Liver (tissue), 4 donors: ENCODE results near the gene PHLDB2. TPM values are rescaled to one million over a fixed set of nuclear protein-coding genes. Genes with fewer than 3 reads are reported as not detected.

Experiments
- NR2F2 ChIP-seq: IDR thresholded peaks from 2 replicates; pipeline ENCODE4 v1.6.1; 2016; ENCODE audit warnings: antibody characterized with exemption
- polyA plus RNA-seq, 2 donors: library from polyadenylated mRNA; stranded (reverse) in 1 of 2; unstranded in 1 of 2; fragments of 200-250 nt in 1 of 2; fragments of >200 nt in 1 of 2; fragmentation: Nextera tagmentation in 1 of 2; extraction: Ambion mirVana in 1 of 2; gene quantifications; one replicate each; pipeline versions ENCODE4 v1.2.1 to v1.2.3, GENCODE V29; 2013 to 2015
- total RNA-seq, 2 donors: library from RNA; depleted of rRNA; stranded (reverse); fragments of >200 nt; gene quantifications; one replicate each; pipeline ENCODE4 v1.2.3, GENCODE V29; 2014
- donor health status: healthy.
- donor health status: healthy.
- donor health status: healthy.

The PHLDB2 gene
- total and polyA plus RNA-seq, 4 donors, result 9.7 to 42.9 (median 22.2) TPM

DNA sequence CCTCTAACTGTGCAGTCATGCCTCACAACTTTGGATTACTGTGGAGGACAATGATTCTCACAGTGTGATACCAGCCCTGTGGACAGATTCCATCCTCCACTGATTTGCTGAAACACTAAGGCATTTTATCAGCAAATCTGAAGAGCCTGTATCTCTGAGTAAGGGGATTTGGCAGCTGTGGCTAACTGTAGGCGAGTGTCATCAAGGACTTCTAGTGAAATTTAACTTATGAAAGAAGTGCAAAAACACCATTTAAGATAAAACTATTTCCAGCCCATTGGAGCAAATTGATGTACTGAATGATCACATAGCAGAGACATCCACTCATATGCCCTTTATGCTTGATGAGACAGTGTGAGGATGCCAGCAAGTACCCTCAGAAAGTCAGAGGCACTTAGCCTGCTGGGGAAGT, 161.6 kb downstream of the PHLDB2 start (continued):
- TF ChIP-seq NR2F2, result no peak

Other genes starting within 250 kb of the PHLDB2 start
- 10 to 100 TPM in 1 of 2 donors, 1 to 10 TPM in 1; 9.9 to 17.3 TPM for gene PLCXD2, start 184.6 kb upstream of the PHLDB2 start, total RNA-seq
- 10 to 100 TPM; 17.4 to 38.6 TPM for gene PLCXD2, start 184.6 kb upstream of the PHLDB2 start, polyA plus RNA-seq
- 10 to 100 TPM; 18.7 to 22.1 TPM for gene ABHD10, start 119.8 kb downstream of the PHLDB2 start, total RNA-seq
- gene ABHD10, start 119.8 kb downstream of the PHLDB2 start, polyA plus RNA-seq, result 10 to 100 TPM; 15.1 to 19.1 TPM
- gene TAGLN3, start 139.7 kb downstream of the PHLDB2 start, total RNA-seq, result not detected
- not detected for gene TAGLN3, start 139.7 kb downstream of the PHLDB2 start, polyA plus RNA-seq
- not detected for gene TMPRSS7, start 175.5 kb downstream of the PHLDB2 start, total RNA-seq
- gene TMPRSS7, start 175.5 kb downstream of the PHLDB2 start, polyA plus RNA-seq, result not detected
- 1 to 10 TPM in 1 of 2 donors, under 1 TPM in 1; 0.47 to 1.8 TPM for gene C3orf52, start 227.1 kb downstream of the PHLDB2 start, total RNA-seq
- under 1 TPM in 1 of 2 donors, not detected in 1; 0.10 TPM for gene C3orf52, start 227.1 kb downstream of the PHLDB2 start, polyA plus RNA-seq